ENCODE data around the gene CAPN15.
A peak's percentile ranks its signal among the peaks of the same experiment; 100 is the strongest.

- TF ChIP-seq, protein P1, sequence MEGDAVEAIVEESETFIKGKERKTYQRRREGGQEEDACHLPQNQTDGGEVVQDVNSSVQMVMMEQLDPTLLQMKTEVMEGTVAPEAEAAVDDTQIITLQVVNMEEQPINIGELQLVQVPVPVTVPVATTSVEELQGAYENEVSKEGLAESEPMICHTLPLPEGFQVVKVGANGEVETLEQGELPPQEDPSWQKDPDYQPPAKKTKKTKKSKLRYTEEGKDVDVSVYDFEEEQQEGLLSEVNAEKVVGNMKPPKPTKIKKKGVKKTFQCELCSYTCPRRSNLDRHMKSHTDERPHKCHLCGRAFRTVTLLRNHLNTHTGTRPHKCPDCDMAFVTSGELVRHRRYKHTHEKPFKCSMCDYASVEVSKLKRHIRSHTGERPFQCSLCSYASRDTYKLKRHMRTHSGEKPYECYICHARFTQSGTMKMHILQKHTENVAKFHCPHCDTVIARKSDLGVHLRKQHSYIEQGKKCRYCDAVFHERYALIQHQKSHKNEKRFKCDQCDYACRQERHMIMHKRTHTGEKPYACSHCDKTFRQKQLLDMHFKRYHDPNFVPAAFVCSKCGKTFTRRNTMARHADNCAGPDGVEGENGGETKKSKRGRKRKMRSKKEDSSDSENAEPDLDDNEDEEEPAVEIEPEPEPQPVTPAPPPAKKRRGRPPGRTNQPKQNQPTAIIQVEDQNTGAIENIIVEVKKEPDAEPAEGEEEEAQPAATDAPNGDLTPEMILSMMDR (conservative IDR thresholded peaks at IDR 0.05; ENCODE audit: low read depth, low read length): peak; percentile 41
- no peak for TF ChIP-seq EZH2 (IDR thresholded peaks at IDR 0.05; ENCODE audit: borderline replicate concordance, low read depth, low read length, poor library complexity, severe bottlenecking)
These were observed 73.3 kb downstream of the CAPN15 start for GRCh38 chr16:600781-601180.

All from A673 (cell line).